OCI-LY3 (cell line): ENCODE data around the gene OTUD4.

Experiments
- H2AFZ ChIP-seq: fragments of 200-600, 300-600 bp; shearing (Covaris generic); 2 replicates; pipeline ENCODE4 v1.6.0; 2014; ENCODE audit warnings: antibody characterized with exemption, low read depth, low read length
- H3K27ac ChIP-seq: fragments of 200-600, 300-600 bp; sonication (generic); 2 replicates; pipeline ENCODE4 v1.5.1; 2014; ENCODE audit warnings: mild to moderate bottlenecking, low read length, moderate library complexity, mixed read lengths
- H3K27me3 ChIP-seq: fragments of 200-600, 300-600 bp; sonication (generic); 2 replicates; pipeline ENCODE4 v1.6.1; 2014; ENCODE audit warnings: low read depth, low read length, mixed read lengths
- H3K36me3 ChIP-seq: fragments of 200-600, 300-600 bp; sonication (generic); replicated peaks from 2 replicates; pipeline ENCODE3; 2014; ENCODE audit warnings: low read depth, low read length, mixed read lengths
- H3K4me1 ChIP-seq: fragments of 300-600, 200-600 bp; sonication (generic); 2 replicates; pipeline ENCODE4 v1.6.1; 2014; ENCODE audit warnings: low read length, mixed read lengths
- H3K4me2 ChIP-seq: fragments of 200-600, 300-600 bp; sonication (generic); 2 replicates; pipeline ENCODE4 v1.6.1; 2014; ENCODE audit warnings: low read length, mixed read lengths
- H3K4me3 ChIP-seq: fragments of 300-600, 200-600 bp; sonication (generic); 2 replicates; pipeline ENCODE4 v1.5.1; 2014; ENCODE audit warnings: antibody characterized with exemption, mild to moderate bottlenecking, low read length, moderate library complexity
- H3K79me2 ChIP-seq: fragments of 300-600, 200-600 bp; shearing (Covaris generic); 2 replicates; pipeline ENCODE4 v1.6.1; 2014; ENCODE audit warnings: mild to moderate bottlenecking, low read length, mixed read lengths
- H3K9ac ChIP-seq: fragments of 300-600, 200-600 bp; shearing (Covaris generic); 2 replicates; pipeline ENCODE4 v1.6.0; 2014; ENCODE audit warnings: mild to moderate bottlenecking, low read length, moderate library complexity
- H3K9me3 ChIP-seq: fragments of 200-600, 300-600 bp; shearing (Covaris generic); 2 replicates; pipeline ENCODE4 v1.6.1; 2014; ENCODE audit warnings: low read length, mixed read lengths; ENCODE audit not compliant: insufficient read depth
- H4K20me1 ChIP-seq: fragments of 200-600, 300-600 bp; sonication (generic); 2 replicates; pipeline ENCODE4 v1.6.1; 2016; ENCODE audit warnings: low read length, mixed read lengths; ENCODE audit not compliant: insufficient read depth
- EZH2phosphoT487 ChIP-seq: fragments of 200-600 bp; shearing (Covaris generic); IDR thresholded peaks from 2 replicates; pipeline ENCODE4 v1.6.1; 2018; ENCODE audit warnings: antibody characterized with exemption, mixed run types, low read depth
- TF ChIP-seq, protein P1 (sequence below): fragments of 200-600, 300-600 bp; sonication (generic); IDR thresholded peaks from 2 replicates; pipeline ENCODE4 v1.5.1; 2014; ENCODE audit warnings: antibody characterized with exemption, low read length, low read depth

The OTUD4 gene

DNA sequence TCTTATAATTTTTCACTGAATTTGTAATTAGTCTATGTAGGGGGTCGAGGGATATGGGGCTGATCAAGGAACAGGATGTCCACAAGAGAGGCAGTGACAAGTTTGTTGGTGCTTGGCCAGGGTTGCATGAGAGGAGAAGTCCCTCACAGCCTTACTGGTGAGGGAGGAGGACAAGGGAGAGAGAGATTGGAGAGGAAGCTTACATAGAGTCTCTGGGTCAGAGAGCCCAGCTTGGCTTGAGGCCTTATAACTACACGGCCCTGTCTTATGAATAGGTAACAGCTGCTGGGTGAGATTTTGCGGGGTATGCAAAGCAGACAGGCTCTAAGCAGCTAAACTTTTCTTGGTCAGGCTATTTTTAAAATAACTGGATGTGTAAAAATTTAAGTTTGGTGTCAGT, 37.9 kb upstream of the OTUD4 start:
- H4K20me1 ChIP-seq: no peaks in the 10 kb centered on the region
- no peak overlapping the region for H3K4me2 ChIP-seq
- H3K79me2 ChIP-seq: no peaks in the 10 kb centered on the region
- H3K27me3 ChIP-seq: no peaks in the 10 kb centered on the region
- no peaks in the 10 kb centered on the region for H3K36me3 ChIP-seq
- TF ChIP-seq, protein P1, sequence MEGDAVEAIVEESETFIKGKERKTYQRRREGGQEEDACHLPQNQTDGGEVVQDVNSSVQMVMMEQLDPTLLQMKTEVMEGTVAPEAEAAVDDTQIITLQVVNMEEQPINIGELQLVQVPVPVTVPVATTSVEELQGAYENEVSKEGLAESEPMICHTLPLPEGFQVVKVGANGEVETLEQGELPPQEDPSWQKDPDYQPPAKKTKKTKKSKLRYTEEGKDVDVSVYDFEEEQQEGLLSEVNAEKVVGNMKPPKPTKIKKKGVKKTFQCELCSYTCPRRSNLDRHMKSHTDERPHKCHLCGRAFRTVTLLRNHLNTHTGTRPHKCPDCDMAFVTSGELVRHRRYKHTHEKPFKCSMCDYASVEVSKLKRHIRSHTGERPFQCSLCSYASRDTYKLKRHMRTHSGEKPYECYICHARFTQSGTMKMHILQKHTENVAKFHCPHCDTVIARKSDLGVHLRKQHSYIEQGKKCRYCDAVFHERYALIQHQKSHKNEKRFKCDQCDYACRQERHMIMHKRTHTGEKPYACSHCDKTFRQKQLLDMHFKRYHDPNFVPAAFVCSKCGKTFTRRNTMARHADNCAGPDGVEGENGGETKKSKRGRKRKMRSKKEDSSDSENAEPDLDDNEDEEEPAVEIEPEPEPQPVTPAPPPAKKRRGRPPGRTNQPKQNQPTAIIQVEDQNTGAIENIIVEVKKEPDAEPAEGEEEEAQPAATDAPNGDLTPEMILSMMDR: no peak
- TF ChIP-seq EZH2phosphoT487: no peak
- peaks cover 7% of the 10 kb centered on the region; the same call in 1 of the 2 replicates for H3K4me1 ChIP-seq
- no peaks in the 10 kb centered on the region for H3K9me3 ChIP-seq
- no peak overlapping the region for H3K4me3 ChIP-seq
- no peak overlapping the region for H3K9ac ChIP-seq
- 0 out of 2 replicates have a peak overlapping the region, but pooled peaks have one; percentile 31 for H2AFZ ChIP-seq
- no peak overlapping the region for H3K27ac ChIP-seq

- Histone ChIP-seq H3K36me3 (no peaks in the 10 kb centered on the region), H2AFZ (no peak overlapping the region), H3K27me3 (0 out of 2 replicates have a peak, but pooled peaks cover 4% of the 10 kb centered on the region), H3K4me2 (no peak overlapping the region), H3K9ac (no peak overlapping the region), H3K79me2 (no peaks in the 10 kb centered on the region), H3K27ac (no peak overlapping the region), H3K4me1 (peaks cover 7% of the 10 kb centered on the region; the same call in 1 of the 2 replicates), H3K9me3 (no peaks in the 10 kb centered on the region), H4K20me1 (no peaks in the 10 kb centered on the region), H3K4me3 (no peak overlapping the region)
- TF ChIP-seq EZH2phosphoT487: no peak
- TF ChIP-seq, protein P1: no peak
Measured at GRCh38 chr4:145217349-145217748, 37.0 kb upstream of the OTUD4 start.

GRCh38 chr4:145216535-145216934, 36.1 kb upstream of the OTUD4 start:
- Histone ChIP-seq H3K36me3 (no peaks in the 10 kb centered on the region), H3K27ac (no peak overlapping the region), H2AFZ (no peak overlapping the region), H3K4me1 (peaks cover 7% of the 10 kb centered on the region; the same call in 1 of the 2 replicates), H3K4me3 (no peak overlapping the region), H3K9me3 (no peaks in the 10 kb centered on the region), H4K20me1 (no peaks in the 10 kb centered on the region), H3K4me2 (no peak overlapping the region), H3K27me3 (0 out of 2 replicates have a peak, but pooled peaks cover 7% of the 10 kb centered on the region), H3K79me2 (no peaks in the 10 kb centered on the region), H3K9ac (no peak overlapping the region)
- TF ChIP-seq EZH2phosphoT487: no peak
- TF ChIP-seq, protein P1: peak; percentile 84

- H2AFZ ChIP-seq: no peak overlapping the region
Measured at GRCh38 chr4:145213245-145213644, 32.9 kb upstream of the OTUD4 start.

More at GRCh38 chr4:145213245-145213644, 32.9 kb upstream of the OTUD4 start:
- Histone ChIP-seq H3K79me2 (no peaks in the 10 kb centered on the region), H3K27ac (no peak overlapping the region), H3K27me3 (0 out of 2 replicates have a peak, but pooled peaks cover 7% of the 10 kb centered on the region), H3K36me3 (no peaks in the 10 kb centered on the region), H3K9ac (no peak overlapping the region), H3K4me1 (peaks cover 4% of the 10 kb centered on the region; the same call in 1 of the 2 replicates), H4K20me1 (no peaks in the 10 kb centered on the region), H3K9me3 (no peaks in the 10 kb centered on the region), H3K4me2 (no peak overlapping the region), H3K4me3 (no peak overlapping the region)
- no peak for TF ChIP-seq EZH2phosphoT487
- TF ChIP-seq, protein P1: no peak
